SU-DHL-6 (cell line): Measurements from ENCODE around the gene TMEM203.

ENCODE experiments used
- H2AFZ ChIP-seq: fragments of 200-600 bp; sonication (generic); 2 replicates; pipeline ENCODE4 v1.6.1; 2014; ENCODE audit warnings: low read depth, mild to moderate bottlenecking, moderate library complexity, mixed read lengths, antibody characterized with exemption, low read length; ENCODE audit not compliant: severe bottlenecking
- H3F3A ChIP-seq: fragments of 200-600 bp; shearing (Covaris generic); 2 replicates; pipeline ENCODE4 v1.6.0; 2016; ENCODE audit warnings: antibody characterized with exemption, mild to moderate bottlenecking; ENCODE audit not compliant: insufficient read depth
- H3K27ac ChIP-seq: fragments of 200-600 bp; sonication (generic); 2 replicates; pipeline ENCODE4 v1.5.1; 2016; ENCODE audit warnings: low read depth, mild to moderate bottlenecking, low read length, moderate library complexity, mixed read lengths
- H3K27me3 ChIP-seq: fragments of 200-600 bp; sonication (generic), shearing (Covaris generic); 2 replicates; pipeline ENCODE4 v1.6.0; 2014; ENCODE audit warnings: mild to moderate bottlenecking, low read length
- H3K36me3 ChIP-seq: fragments of 200-600 bp; sonication (generic); 2 replicates; pipeline ENCODE4 v1.6.1; 2014; ENCODE audit warnings: mild to moderate bottlenecking, low read length, mixed read lengths
- H3K4me2 ChIP-seq: fragments of 300-600, 200-600 bp; shearing (Covaris generic), sonication (generic); 2 replicates; pipeline ENCODE4 v1.6.0; 2014; ENCODE audit warnings: low read length, low read depth, mild to moderate bottlenecking; ENCODE audit not compliant: poor library complexity, severe bottlenecking
- H3K4me3 ChIP-seq: fragments of 200-600 bp; sonication (generic); 2 replicates; pipeline ENCODE4 v1.5.1; 2014; ENCODE audit warnings: antibody characterized with exemption, low read length, mild to moderate bottlenecking, mixed read lengths; ENCODE audit not compliant: insufficient read depth, poor library complexity, severe bottlenecking
- H3K79me2 ChIP-seq: fragments of 200-600 bp; sonication (generic); 2 replicates; pipeline ENCODE4 v1.6.1; 2014; ENCODE audit warnings: mild to moderate bottlenecking, low read length, moderate library complexity; ENCODE audit not compliant: insufficient read depth
- H3K9ac ChIP-seq: fragments of 200-600 bp; sonication (generic); 2 replicates; pipeline ENCODE4 v1.7.0; 2014; ENCODE audit warnings: mild to moderate bottlenecking, low read length
- H3K9me2 ChIP-seq: fragments of 200-600 bp; sonication (generic); replicated peaks from 2 replicates; pipeline ENCODE4 v1.6.1; 2014; ENCODE audit warnings: low read length; ENCODE audit not compliant: insufficient read depth
- H3K9me3 ChIP-seq: fragments of 200-600 bp; sonication (generic); 2 replicates; pipeline ENCODE4 v1.6.1; 2014; ENCODE audit warnings: low read length, mixed read lengths; ENCODE audit not compliant: insufficient read depth
- H4K20me1 ChIP-seq: fragments of 200-600 bp; sonication (generic); 2 replicates; pipeline ENCODE4 v1.6.1; 2014; ENCODE audit warnings: low read depth, mild to moderate bottlenecking, antibody characterized with exemption, low read length, moderate library complexity, mixed read lengths
- CTCF ChIP-seq: fragments of 200-600 bp; sonication (generic); IDR thresholded peaks from one replicate; pipeline ENCODE4 v1.5.1; 2017; ENCODE audit warnings: antibody characterized with exemption, mild to moderate bottlenecking, low read length, moderate library complexity; ENCODE audit not compliant: insufficient read depth, poor library complexity, severe bottlenecking
- EZH2phosphoT487 ChIP-seq: fragments of 200-600 bp; sonication (generic), shearing (Covaris generic); conservative IDR thresholded peaks from 2 replicates; pipeline ENCODE4 v1.6.1; 2018; ENCODE audit warnings: mild to moderate bottlenecking, antibody characterized with exemption, low read length, moderate library complexity, mixed read lengths

TMEM203 gene

GRCh38 chr9:137181680-137182079 lies 23.8 kb downstream of the TMEM203 start:
- no peaks in the 10 kb centered on the region for H3K36me3 ChIP-seq
- H3K4me3 ChIP-seq = no peak overlapping the region
- H3K27me3 ChIP-seq = no peaks in the 10 kb centered on the region
- H4K20me1 ChIP-seq = no peaks in the 10 kb centered on the region
- H3K9me3 ChIP-seq = no peaks in the 10 kb centered on the region
- H3K4me2 ChIP-seq = no peak overlapping the region
- H3K9ac ChIP-seq = no peak overlapping the region
- H3K9me2 ChIP-seq = no peaks in the 10 kb centered on the region
- H3K27ac ChIP-seq = no peak overlapping the region
- no peaks in the 10 kb centered on the region for H3K79me2 ChIP-seq
- TF ChIP-seq CTCF (no peak), EZH2phosphoT487 (no peak)
- no peak overlapping the region for H2AFZ ChIP-seq
- no peaks in the 10 kb centered on the region for H3F3A ChIP-seq

GRCh38 chr9:137180491-137180890 lies 25.0 kb downstream of the TMEM203 start:
- H3K9me2 ChIP-seq = no peaks in the 10 kb centered on the region
- H4K20me1 ChIP-seq = no peaks in the 10 kb centered on the region
- H3K9ac ChIP-seq = no peak overlapping the region
- no peaks in the 10 kb centered on the region for H3K27me3 ChIP-seq
- H3K4me3 ChIP-seq = no peak overlapping the region
- H3K36me3 ChIP-seq = no peaks in the 10 kb centered on the region
- no peaks in the 10 kb centered on the region for H3F3A ChIP-seq
- H3K27ac ChIP-seq = no peak overlapping the region
- no peak overlapping the region for H3K4me2 ChIP-seq
- TF ChIP-seq EZH2phosphoT487 = no peak
- no peak for TF ChIP-seq CTCF
- no peaks in the 10 kb centered on the region for H3K9me3 ChIP-seq
- H2AFZ ChIP-seq = no peak overlapping the region
- H3K79me2 ChIP-seq = no peaks in the 10 kb centered on the region

GRCh38 chr9:137179761-137180160 lies 25.7 kb downstream of the TMEM203 start:
- Histone ChIP-seq H3K4me3 (no peak overlapping the region), H3K9me2 (no peaks in the 10 kb centered on the region), H3K79me2 (no peaks in the 10 kb centered on the region), H3K27ac (no peak overlapping the region), H3K9me3 (no peaks in the 10 kb centered on the region), H3K36me3 (no peaks in the 10 kb centered on the region), H3K27me3 (no peaks in the 10 kb centered on the region), H3K9ac (no peak overlapping the region), H3K4me2 (no peak overlapping the region), H3F3A (no peaks in the 10 kb centered on the region), H2AFZ (no peak overlapping the region), H4K20me1 (no peaks in the 10 kb centered on the region)
- TF ChIP-seq CTCF = no peak
- no peak for TF ChIP-seq EZH2phosphoT487
